GM23338 (cell line): ENCODE measurements around the gene LAMA1.

Experiments used
- EZH2 ChIP-seq: fragments of 200-600 bp; sonication (generic); IDR thresholded peaks from one replicate; pipeline ENCODE4 v1.8.0; 2017; ENCODE audit warnings: antibody characterized with exemption, mild to moderate bottlenecking, low read depth; ENCODE audit not compliant: unreplicated experiment
- POLR2AphosphoS5 ChIP-seq: IDR thresholded peaks from 2 replicates; pipeline ENCODE4 v1.6.1; 2016; ENCODE audit warnings: antibody characterized with exemption, low read depth
- TF ChIP-seq, protein P1 (sequence below), 2 experiments: fragments of 200-600 bp in 1 of 2; sonication (generic) in 1 of 2; conservative IDR thresholded peaks; 2 replicates each; pipeline versions ENCODE4 v1.5.1 to v1.6.1; 2016 to 2017; ENCODE audit warnings: antibody characterized with exemption in 2 of 2, low read depth in 2 of 2, mild to moderate bottlenecking in 2 of 2, moderate library complexity in 1 of 2

DNA sequence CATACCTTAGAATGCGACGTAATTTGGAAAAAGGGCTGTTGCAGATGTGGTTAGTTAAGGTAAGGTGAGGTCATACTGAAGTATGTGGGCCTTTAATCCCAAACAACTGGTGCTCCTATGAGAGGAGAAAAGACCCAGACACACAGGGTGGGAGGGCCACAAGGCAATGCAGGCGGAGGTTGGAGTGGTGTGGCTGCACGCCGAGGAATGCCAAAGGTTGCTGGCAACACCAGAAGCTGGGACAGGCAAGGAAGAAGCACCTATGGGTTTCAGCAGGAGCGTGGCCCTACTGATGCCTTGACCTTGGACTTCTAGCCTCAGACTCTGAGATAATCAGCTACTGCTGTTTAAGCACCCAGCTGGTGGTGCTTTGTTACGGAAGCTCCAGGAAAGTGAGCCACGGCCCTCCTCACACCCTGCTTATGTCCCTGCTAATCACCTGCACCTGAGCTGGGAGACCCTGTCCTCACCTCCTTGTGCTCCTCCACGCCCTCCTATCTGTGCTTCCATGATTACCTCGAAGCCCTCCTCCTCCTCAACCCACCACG is 48.3 kb upstream of the LAMA1 start:
- no peak for TF ChIP-seq EZH2
- TF ChIP-seq, protein P1, sequence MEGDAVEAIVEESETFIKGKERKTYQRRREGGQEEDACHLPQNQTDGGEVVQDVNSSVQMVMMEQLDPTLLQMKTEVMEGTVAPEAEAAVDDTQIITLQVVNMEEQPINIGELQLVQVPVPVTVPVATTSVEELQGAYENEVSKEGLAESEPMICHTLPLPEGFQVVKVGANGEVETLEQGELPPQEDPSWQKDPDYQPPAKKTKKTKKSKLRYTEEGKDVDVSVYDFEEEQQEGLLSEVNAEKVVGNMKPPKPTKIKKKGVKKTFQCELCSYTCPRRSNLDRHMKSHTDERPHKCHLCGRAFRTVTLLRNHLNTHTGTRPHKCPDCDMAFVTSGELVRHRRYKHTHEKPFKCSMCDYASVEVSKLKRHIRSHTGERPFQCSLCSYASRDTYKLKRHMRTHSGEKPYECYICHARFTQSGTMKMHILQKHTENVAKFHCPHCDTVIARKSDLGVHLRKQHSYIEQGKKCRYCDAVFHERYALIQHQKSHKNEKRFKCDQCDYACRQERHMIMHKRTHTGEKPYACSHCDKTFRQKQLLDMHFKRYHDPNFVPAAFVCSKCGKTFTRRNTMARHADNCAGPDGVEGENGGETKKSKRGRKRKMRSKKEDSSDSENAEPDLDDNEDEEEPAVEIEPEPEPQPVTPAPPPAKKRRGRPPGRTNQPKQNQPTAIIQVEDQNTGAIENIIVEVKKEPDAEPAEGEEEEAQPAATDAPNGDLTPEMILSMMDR (conservative IDR thresholded peaks at IDR 0.05; ENCODE audit: low read depth in 2 of 2), result no peak
- TF ChIP-seq POLR2AphosphoS5, result no peak
